Transverse colon (tissue), 3 donors: ENCODE results near the gene WSB1.

ENCODE experiments used
- EP300 ChIP-seq: sonication (generic); formaldehyde crosslinking; IDR thresholded peaks from one replicate; pipeline ENCODE4 v1.6.1; 2017; ENCODE audit warnings: antibody characterized with exemption, low read depth
- POLR2A ChIP-seq: fragments of 450-650 bp; IDR thresholded peaks from one replicate; pipeline ENCODE4 v1.6.1; 2016; ENCODE audit warnings: antibody characterized with exemption, mild to moderate bottlenecking, moderate library complexity
- POLR2AphosphoS5 ChIP-seq, 3 donors: sonication (generic); formaldehyde crosslinking; IDR thresholded peaks; one replicate each; pipeline ENCODE4 v1.6.1; 2016; ENCODE audit warnings: antibody characterized with exemption in 3 of 3

DNA sequence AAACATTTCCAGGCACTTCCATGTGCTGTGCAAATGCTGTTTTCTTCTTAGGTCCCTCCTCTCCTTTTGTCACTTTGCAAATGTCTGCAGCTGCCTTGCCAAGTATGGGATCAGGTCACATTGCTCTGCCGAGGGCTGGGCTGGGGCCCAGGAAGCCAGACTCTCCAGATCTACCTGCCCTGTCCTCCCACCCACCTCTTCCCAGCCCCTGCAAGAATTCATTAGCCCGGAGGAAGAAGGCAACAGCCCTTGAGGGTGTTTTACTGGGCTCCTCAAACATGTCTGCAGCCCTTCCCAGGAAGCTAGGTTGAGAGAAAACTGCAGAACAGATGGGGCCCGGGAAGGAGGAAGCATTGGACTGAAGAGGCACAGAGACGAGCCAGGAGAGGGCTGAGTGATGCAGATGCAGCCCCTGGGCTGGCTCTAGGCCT, 47.1 kb downstream of the WSB1 start:
- no peak for TF ChIP-seq POLR2A
- no peak for TF ChIP-seq POLR2AphosphoS5 (IDR thresholded peaks at IDR 0.05)
- no peak for TF ChIP-seq EP300
